Stimulated activated effector memory CD8-positive, alpha-beta T cell treated with anti-CD3 and anti-CD28 coated beads, Interleukin-12 subunit alpha, Interleukin-12 subunit beta, amount 100 ng/mL, for 72 hours (primary cell): ENCODE results near the gene TNFRSF11A.

Experiments
- ATAC-seq: fragments of 150-1000 bp; cut with Tn5 transposase; 2 replicates; pipeline ENCODE4 v1.10.0; 2021
- DNase-seq, 2 donors: peaks; one replicate each; pipeline ENCODE4 v3.0.0; 2021 to 2022; ENCODE audit warnings: low spot score in 2 of 2
- H3K27ac Mint-ChIP-seq: one replicate; pipeline ENCODE4 v1.8.0; 2022; ENCODE audit warnings: mild to moderate bottlenecking, mixed read lengths
- H3K36me3 Mint-ChIP-seq: one replicate; pipeline ENCODE4 v1.8.0; 2022; ENCODE audit warnings: mild to moderate bottlenecking, mixed read lengths
- H3K4me1 Mint-ChIP-seq: one replicate; pipeline ENCODE4 v1.8.0; 2022; ENCODE audit warnings: mixed read lengths
- H3K4me3 Mint-ChIP-seq: one replicate; pipeline ENCODE4 v1.8.0; 2022; ENCODE audit warnings: mild to moderate bottlenecking, mixed read lengths
- H3K9me3 Mint-ChIP-seq: one replicate; pipeline ENCODE4 v1.8.0; 2022; ENCODE audit warnings: mixed read lengths

The TNFRSF11A gene

DNA sequence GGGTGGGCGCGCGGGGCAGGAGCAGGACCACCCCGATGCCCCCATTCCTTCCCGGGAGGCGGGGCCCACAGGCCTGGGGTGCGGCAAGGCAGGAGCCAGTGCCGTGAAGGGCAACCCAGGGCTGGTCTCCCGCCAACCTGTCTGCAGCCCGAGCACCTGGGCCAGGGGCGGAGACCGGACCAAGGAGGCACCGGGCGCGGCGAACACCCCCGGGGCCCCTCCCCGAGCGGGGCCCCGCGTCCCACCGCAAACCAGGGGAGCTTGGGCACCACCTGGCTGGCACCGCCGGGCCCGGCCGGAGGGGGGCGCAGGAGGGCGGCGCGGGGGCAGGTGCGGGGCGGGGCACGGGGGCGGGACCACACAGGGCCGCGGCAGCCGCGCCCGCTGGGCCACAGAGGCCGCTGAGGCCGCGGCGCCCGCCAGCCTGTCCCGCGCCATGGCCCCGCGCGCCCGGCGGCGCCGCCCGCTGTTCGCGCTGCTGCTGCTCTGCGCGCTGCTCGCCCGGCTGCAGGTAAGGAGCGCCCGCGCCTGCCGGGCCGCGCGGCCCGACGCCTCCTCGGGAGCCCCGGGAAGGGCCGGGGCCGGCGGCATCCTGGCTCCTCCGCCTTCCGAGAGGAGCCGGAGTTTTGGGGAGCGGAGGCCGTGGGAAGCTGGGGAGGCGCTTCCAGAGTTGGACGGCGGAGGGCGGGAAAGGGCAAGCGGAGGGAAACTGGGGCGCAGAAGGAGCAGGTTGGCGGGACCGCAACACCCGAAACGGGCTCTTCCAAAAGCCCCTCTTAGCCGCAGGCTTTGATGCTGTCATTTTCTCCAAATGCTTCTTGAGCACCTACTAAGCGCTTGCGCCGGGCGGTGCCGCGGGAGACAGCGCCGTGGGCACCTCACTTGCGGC, at the start of gene TNFRSF11A:
TSS of gene TNFRSF11A (plus strand) at position 394 of the 889 bp plus-strand sequence. CDS start at position 437, 43 bp downstream.
- H3K9me3 Mint-ChIP-seq: no peaks in the 10 kb centered on the region
- ATAC-seq (peak; percentile 76), DNase-seq (peak; percentile 70 to 81)
- H3K27ac Mint-ChIP-seq: peak within 1 kb of the TSS; percentile 79
- H3K4me3 Mint-ChIP-seq: peak within 1 kb of the TSS; percentile 79
- peaks cover 46% of the 10 kb centered on the region for H3K4me1 Mint-ChIP-seq
- H3K36me3 Mint-ChIP-seq: peaks cover 6% of the 10 kb centered on the region

DNA sequence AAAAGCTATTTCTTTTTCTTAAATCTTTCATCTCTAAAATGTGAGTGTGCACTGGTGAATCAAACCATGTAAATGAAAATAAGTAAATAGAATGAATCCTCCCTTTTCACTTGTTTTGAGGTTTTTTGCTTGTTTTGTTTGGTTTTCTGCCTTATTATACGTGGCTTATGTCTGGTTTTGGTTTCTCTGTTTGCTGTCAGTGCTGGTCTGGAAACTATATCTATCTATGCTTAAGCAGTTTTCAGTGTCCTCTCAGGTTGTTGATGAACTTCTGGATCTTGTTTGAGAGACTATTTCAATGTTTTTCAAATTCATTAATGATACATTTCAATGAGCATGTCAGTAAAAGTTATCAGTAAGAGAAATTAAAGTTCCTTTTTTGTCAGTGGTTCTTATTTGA, 48.1 kb upstream of the TNFRSF11A start:
- ATAC-seq: no peak

DNA sequence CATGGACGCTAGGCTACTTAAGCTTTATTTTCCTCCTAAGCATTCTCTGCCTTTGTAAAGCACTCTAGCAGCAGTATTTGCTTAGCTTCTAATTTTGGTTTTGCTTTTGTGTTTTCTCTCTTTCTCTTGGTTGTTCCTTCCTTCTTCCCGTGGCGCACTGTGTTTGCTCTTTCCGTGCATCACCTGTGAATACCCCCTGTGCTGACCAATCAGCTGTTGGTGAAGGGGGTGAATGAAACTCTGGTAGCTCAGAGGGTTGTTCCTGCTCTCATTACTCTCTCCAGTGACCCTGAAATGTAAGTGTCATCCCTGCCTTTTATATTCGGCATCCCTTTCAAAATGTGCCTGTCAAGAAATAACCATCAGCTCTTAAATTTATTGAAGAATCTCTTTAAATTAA, 45.5 kb upstream of the TNFRSF11A start:
- peaks cover 20% of the 10 kb centered on the region for H3K4me1 Mint-ChIP-seq
- ATAC-seq (no peak), DNase-seq (no peak)
- H3K36me3 Mint-ChIP-seq: peaks cover 86% of the 10 kb centered on the region
- no peaks in the 10 kb centered on the region for H3K9me3 Mint-ChIP-seq
- no peak overlapping the region for H3K4me3 Mint-ChIP-seq
- no peak overlapping the region for H3K27ac Mint-ChIP-seq

More for the DNA sequence above, 48.1 kb upstream of the TNFRSF11A start:
- Mint-ChIP-seq H3K27ac (no peak overlapping the region), H3K4me3 (no peak overlapping the region), H3K36me3 (peaks cover 79% of the 10 kb centered on the region), H3K4me1 (peaks cover 20% of the 10 kb centered on the region), H3K9me3 (no peaks in the 10 kb centered on the region)
- DNase-seq: no peak

DNA sequence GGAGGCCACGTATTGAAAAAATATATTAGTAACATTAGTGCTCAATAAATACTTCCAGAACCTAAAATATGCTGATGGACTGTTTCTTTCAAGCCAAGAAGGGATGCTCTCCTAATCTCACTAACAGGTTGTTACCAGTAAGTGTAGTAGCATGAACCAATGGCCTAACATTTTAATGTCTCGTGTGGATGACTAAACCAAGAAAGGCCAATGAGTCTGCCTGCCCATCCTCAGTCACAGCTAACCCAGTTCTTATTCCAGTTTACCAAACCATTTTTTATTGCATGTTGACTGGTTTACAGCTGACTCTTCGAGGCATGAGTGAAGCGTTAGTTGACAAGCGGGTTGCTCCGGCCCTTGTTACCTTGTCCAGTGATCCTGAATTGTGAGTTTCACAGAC, 45.1 kb upstream of the TNFRSF11A start:
- H3K4me1 Mint-ChIP-seq: peaks cover 20% of the 10 kb centered on the region
- H3K4me3 Mint-ChIP-seq: no peak overlapping the region
- peaks cover 85% of the 10 kb centered on the region for H3K36me3 Mint-ChIP-seq
- DNase-seq (no peak), ATAC-seq (peak; percentile 59)
- no peak overlapping the region for H3K27ac Mint-ChIP-seq
- no peaks in the 10 kb centered on the region for H3K9me3 Mint-ChIP-seq

DNA sequence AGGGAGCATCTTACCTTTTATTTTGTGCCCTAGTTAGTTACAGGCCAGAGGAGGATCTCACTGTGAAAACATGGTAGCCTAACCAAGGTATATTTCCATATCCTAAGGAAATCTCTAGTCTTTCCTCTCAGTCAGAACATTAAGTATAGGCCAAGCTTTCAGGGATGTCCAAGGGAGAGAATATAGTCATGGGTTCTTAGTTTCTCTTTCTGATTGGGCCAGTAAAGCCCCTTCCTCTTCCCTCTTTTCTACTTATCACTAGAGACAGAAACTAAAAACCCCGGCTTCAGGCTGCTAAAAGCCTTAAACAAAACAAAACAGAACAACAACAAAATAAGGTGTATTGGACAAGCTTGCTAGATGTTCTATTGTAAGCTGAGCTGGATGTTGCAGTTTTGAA, 44.3 kb upstream of the TNFRSF11A start:
- Mint-ChIP-seq H3K9me3 (no peaks in the 10 kb centered on the region), H3K36me3 (peaks cover 85% of the 10 kb centered on the region), H3K27ac (peak overlapping the region; percentile 71), H3K4me3 (no peak overlapping the region), H3K4me1 (peaks cover 26% of the 10 kb centered on the region)
- ATAC-seq: no peak
- no peak for DNase-seq

DNA sequence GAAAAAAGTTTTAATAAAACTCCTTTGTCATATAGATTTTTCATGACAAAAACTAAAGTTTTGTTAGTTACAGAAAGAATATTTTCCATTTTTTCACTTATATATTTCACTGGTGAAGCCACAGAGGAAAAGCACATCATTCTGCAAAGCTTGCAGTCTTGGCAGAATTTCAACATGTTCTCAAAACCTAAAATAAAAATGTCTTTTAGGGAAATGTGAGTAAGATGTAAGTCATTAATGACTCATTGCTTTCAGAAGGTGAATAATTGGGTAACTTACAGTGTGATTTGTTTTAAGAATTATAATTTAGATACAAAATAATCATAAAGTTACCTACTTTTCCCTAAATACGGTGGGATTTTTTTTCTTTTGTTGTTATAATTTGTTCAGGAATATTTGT, 43.4 kb upstream of the TNFRSF11A start:
- peaks cover 84% of the 10 kb centered on the region for H3K36me3 Mint-ChIP-seq
- H3K27ac Mint-ChIP-seq: no peak overlapping the region
- DNase-seq: no peak
- peak; percentile 71 for ATAC-seq
- H3K9me3 Mint-ChIP-seq: no peaks in the 10 kb centered on the region
- H3K4me1 Mint-ChIP-seq: peaks cover 31% of the 10 kb centered on the region
- H3K4me3 Mint-ChIP-seq: no peak overlapping the region

DNA sequence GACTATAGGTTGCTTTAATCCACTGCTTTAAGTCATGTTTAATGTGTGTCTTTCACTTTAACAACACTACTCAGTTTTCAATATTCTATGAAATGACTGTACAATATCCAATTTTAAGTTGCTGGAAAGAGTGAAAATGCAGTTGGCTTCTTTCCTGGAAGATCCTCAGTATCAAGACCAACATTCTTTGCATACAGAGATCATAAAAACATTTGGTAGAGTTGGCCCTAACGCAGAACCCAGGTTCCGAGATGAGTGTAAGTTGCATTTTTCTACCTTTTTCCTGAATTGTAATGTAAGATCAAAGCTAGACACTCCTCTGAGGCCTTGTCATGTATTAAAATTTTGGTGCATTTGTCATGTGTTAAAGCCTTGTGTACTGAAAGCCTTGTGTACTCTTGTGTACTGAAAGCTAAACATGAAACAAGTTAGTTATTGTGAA, 42.9 kb upstream of the TNFRSF11A start:
- Mint-ChIP-seq H3K4me1 (peaks cover 26% of the 10 kb centered on the region), H3K36me3 (peaks cover 80% of the 10 kb centered on the region), H3K9me3 (no peaks in the 10 kb centered on the region), H3K27ac (no peak overlapping the region), H3K4me3 (no peak overlapping the region)
- ATAC-seq (peak; percentile 67), DNase-seq (no peak)

DNA sequence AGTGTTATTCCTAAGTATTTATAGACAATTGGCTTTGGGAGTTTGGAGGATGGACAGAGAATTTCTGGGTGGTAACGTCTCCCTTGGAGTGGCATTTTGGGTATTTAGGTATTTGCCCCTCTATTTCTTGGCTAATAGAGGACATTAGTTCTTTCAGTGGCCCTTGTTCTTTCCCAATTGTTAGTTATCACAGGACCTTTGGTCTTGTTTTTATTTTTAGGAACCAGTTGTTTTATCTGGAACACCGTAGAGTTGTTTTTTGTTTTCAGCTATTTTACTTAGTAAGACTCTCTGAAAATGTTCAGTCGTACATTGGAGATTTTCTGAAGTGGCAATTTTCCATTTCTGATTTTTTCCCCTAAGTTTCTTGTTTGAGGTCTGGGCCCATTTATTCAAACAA, 40.5 kb upstream of the TNFRSF11A start:
- Mint-ChIP-seq H3K36me3 (peaks cover 73% of the 10 kb centered on the region), H3K9me3 (no peaks in the 10 kb centered on the region), H3K4me1 (peaks cover 34% of the 10 kb centered on the region), H3K4me3 (no peak overlapping the region), H3K27ac (no peak overlapping the region)
- DNase-seq: no peak
- no peak for ATAC-seq

DNA sequence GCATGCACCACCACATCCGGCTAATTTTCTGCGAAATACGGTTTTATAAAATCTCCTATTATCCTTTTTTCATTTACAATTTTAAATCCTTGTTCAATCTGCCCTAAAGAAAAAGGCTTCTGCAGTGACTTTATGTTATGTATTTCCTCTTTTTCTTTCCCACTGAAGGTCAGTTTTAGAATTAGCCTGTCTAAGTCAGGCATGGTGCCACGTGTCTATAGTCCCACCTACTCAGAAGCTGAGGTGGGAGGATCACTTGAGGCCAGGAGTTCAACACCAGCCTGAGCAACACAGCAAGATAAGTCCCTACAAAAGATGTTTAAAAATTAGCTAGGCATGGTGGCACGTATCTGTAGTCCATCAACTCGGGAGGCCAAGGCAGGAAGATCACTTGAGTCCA, 39.8 kb upstream of the TNFRSF11A start:
- ATAC-seq (no peak), DNase-seq (no peak)
- H3K9me3 Mint-ChIP-seq: no peaks in the 10 kb centered on the region
- peaks cover 31% of the 10 kb centered on the region for H3K4me1 Mint-ChIP-seq
- H3K4me3 Mint-ChIP-seq: no peak overlapping the region
- peak overlapping the region; percentile 73 for H3K27ac Mint-ChIP-seq
- peaks cover 75% of the 10 kb centered on the region for H3K36me3 Mint-ChIP-seq

DNA sequence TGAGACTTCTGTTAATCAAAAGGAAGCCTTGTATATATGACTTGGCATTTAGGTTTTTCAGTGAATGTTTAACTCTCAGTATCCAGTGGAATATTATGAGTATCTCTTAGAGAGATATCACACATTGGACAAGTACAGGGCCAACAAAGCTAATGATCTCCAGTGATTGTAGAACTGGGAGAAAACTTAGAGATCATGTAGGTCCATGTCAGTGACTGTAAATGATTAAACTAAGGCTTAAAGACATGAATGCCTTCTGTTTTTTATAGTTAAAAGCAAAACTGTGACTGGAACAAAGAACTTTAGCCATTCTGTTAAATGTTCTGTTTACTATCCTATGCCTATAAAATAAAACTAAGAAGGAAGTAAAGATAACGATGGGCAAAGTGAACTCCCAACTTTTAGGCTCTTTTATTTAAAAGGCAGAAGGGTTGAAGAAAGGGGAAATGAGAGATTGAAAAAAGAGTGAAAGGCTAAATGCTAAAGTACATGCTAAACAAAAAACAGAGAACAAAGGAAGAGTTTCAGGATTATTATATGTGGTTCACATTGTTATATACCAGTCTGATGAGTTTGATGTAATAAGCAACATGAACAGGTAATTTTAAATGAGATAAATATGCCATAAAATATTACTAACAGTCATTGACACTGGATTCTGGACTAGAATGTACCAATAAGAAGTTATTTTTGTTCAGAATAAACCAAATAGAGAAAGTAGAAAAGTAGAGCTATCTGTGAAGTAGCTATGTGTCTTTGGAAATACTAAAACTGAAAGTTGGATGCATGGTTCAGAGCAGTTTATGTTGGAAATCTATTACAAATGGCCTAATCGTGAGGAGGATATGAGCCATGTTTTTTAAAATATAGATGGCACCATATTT, 37.1 kb upstream of the TNFRSF11A start:
- H3K27ac Mint-ChIP-seq: peak overlapping the region; percentile 24
- DNase-seq (no peak), ATAC-seq (no peak)

DNA sequence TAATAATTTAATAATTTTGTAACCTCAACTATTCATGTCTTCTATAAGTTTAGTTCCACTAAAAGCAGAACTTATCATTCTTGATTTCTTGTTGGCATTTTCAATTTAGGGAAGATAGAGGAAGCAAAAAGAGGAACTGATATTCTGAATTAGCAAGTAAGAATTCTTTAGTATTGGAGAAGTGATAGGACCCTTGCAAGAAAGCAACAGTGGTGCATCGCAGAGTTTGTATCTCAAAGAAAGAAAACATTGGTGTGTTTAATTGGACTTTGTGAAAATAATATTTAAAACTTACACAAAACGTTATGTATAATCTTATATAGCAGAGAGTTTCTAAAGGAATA, 36.5 kb upstream of the TNFRSF11A start:
- peaks cover 50% of the 10 kb centered on the region for H3K36me3 Mint-ChIP-seq
- ATAC-seq: no peak
- H3K4me1 Mint-ChIP-seq: peaks cover 25% of the 10 kb centered on the region
- no peaks in the 10 kb centered on the region for H3K9me3 Mint-ChIP-seq
- peak overlapping the region; percentile 11 for H3K27ac Mint-ChIP-seq
- no peak for DNase-seq
- H3K4me3 Mint-ChIP-seq: no peak overlapping the region

More for the DNA sequence above, 37.1 kb upstream of the TNFRSF11A start:
- Mint-ChIP-seq H3K36me3 (peaks cover 54% of the 10 kb centered on the region), H3K4me3 (no peak overlapping the region), H3K9me3 (no peaks in the 10 kb centered on the region), H3K4me1 (peaks cover 25% of the 10 kb centered on the region)

DNA sequence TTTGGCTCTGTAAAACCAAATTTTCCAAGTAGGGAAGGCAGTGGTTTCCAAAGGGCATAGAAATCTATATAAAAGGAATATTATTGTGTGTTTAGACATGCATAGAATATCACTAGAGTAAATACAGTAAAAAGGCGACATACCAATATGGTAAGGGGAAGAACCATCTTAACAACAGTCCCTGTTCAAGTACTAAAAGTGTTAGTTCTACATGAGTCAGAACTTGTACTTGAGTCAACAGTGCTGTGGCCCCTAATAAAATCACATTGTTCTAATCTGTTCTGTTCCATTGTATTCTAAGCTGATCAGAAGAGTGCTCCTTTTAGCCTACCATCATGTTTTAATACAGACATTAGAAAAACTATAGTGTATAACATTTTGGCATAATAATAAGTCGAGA, 36.1 kb upstream of the TNFRSF11A start:
- DNase-seq (no peak), ATAC-seq (peak; percentile 94)
- peaks cover 25% of the 10 kb centered on the region for H3K4me1 Mint-ChIP-seq
- H3K27ac Mint-ChIP-seq: peak overlapping the region; percentile 11
- H3K4me3 Mint-ChIP-seq: no peak overlapping the region
- H3K36me3 Mint-ChIP-seq: peaks cover 50% of the 10 kb centered on the region
- no peaks in the 10 kb centered on the region for H3K9me3 Mint-ChIP-seq

DNA sequence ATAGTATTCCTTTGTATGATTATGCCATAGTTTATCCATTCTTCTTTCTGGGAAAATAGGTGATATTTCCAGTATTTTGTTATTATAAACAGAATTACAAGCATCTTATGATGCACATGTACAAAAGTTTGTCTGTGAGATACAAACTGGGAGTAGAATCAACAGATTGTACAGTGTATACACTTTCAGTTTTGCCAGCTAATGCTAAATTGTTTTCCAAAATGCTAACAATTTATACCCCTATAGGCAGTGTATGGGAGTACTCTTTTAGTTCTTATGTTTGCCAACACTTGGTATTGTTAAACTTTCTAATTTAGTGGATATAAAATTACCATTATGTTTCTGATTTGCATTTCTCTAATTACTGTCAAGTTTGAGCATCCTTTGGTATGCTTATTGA, 31.0 kb upstream of the TNFRSF11A start:
- ATAC-seq: no peak

DNA sequence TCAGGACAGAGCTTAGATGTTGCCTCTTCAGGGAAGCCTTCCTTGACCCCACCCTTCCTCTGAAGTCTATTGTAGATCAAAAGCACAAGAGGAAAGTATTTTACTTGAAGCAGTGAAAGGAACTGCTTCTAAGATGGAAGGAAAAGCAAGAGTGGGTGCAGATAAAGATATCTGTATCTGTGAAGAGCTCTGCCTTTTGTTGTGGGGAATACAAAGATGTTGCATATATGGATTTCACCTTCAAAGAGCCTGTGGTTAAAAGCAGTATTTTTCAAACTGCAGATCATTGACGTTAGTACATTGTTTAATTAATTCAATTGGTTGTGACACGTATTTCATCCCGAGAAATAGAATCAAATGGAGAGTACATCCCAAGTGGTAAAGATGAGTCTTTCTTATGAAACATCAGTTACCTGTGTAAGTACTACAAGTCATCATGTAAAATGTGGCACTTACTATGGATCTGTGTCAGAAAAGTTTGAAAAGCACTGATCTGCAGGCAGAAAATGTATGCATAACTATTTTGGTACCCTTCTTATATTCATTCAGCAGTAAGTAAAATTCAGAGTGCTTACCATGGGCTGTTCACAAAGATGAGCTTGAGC, 24.6 kb upstream of the TNFRSF11A start:
- no peak overlapping the region for H3K4me3 Mint-ChIP-seq
- peaks cover 71% of the 10 kb centered on the region for H3K36me3 Mint-ChIP-seq
- ATAC-seq (no peak), DNase-seq (no peak)
- H3K27ac Mint-ChIP-seq: no peak overlapping the region
- no peaks in the 10 kb centered on the region for H3K9me3 Mint-ChIP-seq
- no peaks in the 10 kb centered on the region for H3K4me1 Mint-ChIP-seq

More for the DNA sequence above, 31.0 kb upstream of the TNFRSF11A start:
- DNase-seq: no peak
- H3K36me3 Mint-ChIP-seq: peaks cover 35% of the 10 kb centered on the region
- H3K4me3 Mint-ChIP-seq: no peak overlapping the region
- H3K27ac Mint-ChIP-seq: no peak overlapping the region
- peaks cover 4% of the 10 kb centered on the region for H3K4me1 Mint-ChIP-seq
- H3K9me3 Mint-ChIP-seq: no peaks in the 10 kb centered on the region

DNA sequence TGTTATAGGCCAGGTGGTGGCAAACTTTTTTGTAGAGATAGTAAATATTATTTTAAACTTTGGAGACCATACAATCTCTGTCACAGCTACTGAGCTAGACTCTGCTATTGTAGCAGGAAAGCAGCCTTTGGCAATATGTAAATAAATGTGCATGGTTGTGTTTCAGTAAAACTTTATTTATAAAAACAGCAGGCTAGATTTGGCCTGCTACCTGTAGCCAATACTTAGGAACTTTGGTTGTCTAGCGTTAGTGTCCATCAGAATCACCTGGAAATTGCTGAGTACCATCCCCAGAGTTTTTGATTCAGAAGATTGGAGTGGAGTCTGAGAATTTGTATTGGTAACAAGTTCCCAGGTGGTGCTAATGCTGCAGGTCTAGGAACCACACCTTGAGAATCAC, 23.8 kb upstream of the TNFRSF11A start:
- no peak overlapping the region for H3K4me3 Mint-ChIP-seq
- DNase-seq: no peak
- H3K36me3 Mint-ChIP-seq: peaks cover 66% of the 10 kb centered on the region
- no peaks in the 10 kb centered on the region for H3K4me1 Mint-ChIP-seq
- no peaks in the 10 kb centered on the region for H3K9me3 Mint-ChIP-seq
- no peak for ATAC-seq
- H3K27ac Mint-ChIP-seq: no peak overlapping the region
